Articular chondrocyte of knee joint (primary cell): ENCODE results near the gene WEE2. TPM values are rescaled to one million over a fixed set of nuclear protein-coding genes. Genes with fewer than 3 reads are reported as not detected.

Experiments used
- small RNA-seq: library from RNA; depleted of rRNA; stranded (forward); fragments of <200 nt; gene quantifications from one replicate; pipeline ENCODE3, GENCODE V24; 2012
- total RNA-seq: library from RNA; depleted of rRNA; stranded (reverse); fragments of >200 nt; gene quantifications from 2 replicates; pipeline ENCODE4 v1.2.3, GENCODE V29; 2012

WEE2 gene
- not detected in 2 replicates for total RNA-seq

GRCh38 chr7:141708351-141708750 is at the start of gene WEE2:
Gene WEE2, plus strand, starts transcription at chr7:141708353. Its CDS starts 406 bp downstream, at chr7:141708759.

GRCh38 chr7:141702047-141702567 is 6.0 kb upstream of the WEE2 start, which contains the start of gene DENND11:
Gene DENND11, minus strand, starts transcription at chr7:141702166. Its CDS starts 13 bp downstream, at chr7:141702153.

GRCh38 chr7:141737836-141738591 is 29.9 kb downstream of the WEE2 start, which contains the start of gene SSBP1:
Gene SSBP1, plus strand, starts transcription at chr7:141738358. Its CDS starts 809 bp downstream, at chr7:141739167.

GRCh38 chr7:141763797-141764196 is 55.6 kb downstream of the WEE2 start, which contains the start of gene TAS2R3:
Gene TAS2R3, plus strand, starts transcription at chr7:141764097. Its CDS starts 62 bp downstream, at chr7:141764159.

GRCh38 chr7:141776374-141776773 is 68.2 kb downstream of the WEE2 start, which contains the start of gene TAS2R4:
Gene TAS2R4, plus strand, starts transcription at chr7:141776674. Its CDS starts 1,815 bp downstream, at chr7:141778489.

Small RNA genes within 50 kb of the gene (small RNA-seq; reads per million reads assigned to genes)
- gene RNU1-82P, result not detected

Other genes starting within 250 kb of the WEE2 start
- gene AGK, start 156.9 kb upstream of the WEE2 start, total RNA-seq, result 29.3 and 33.3 TPM in 2 replicates
- gene DENND11, start 6.2 kb upstream of the WEE2 start, total RNA-seq, result 6.9 and 8.4 TPM in 2 replicates
- 121 and 139 TPM in 2 replicates for gene SSBP1, start 30.0 kb downstream of the WEE2 start, total RNA-seq
- gene TAS2R3, start 55.7 kb downstream of the WEE2 start, total RNA-seq, result 2.9 and 4.1 TPM in 2 replicates
- 2.4 and 3.8 TPM in 2 replicates for gene TAS2R4, start 68.3 kb downstream of the WEE2 start, total RNA-seq
- 1.9 and 2.6 TPM in 2 replicates for gene TAS2R5, start 81.9 kb downstream of the WEE2 start, total RNA-seq
- gene PRSS37, start 133.1 kb downstream of the WEE2 start, total RNA-seq, result not detected in 2 replicates
- gene OR9A4, start 208.0 kb downstream of the WEE2 start, total RNA-seq, result 0.11 and 0.13 TPM in 2 replicates
- not detected in 2 replicates for gene CLEC5A, start 238.6 kb downstream of the WEE2 start, total RNA-seq